Uterus (tissue), 2 donors: ENCODE data around the gene GGA2.

Experiments
- CTCF ChIP-seq, 4 experiments: fragments of 200-600 bp in 2 of 4; fragments of 450-650 bp in 2 of 4; sonication (generic) in 2 of 4; IDR thresholded peaks; one replicate each; pipeline ENCODE4 v1.5.1; 2016 to 2019; ENCODE audit warnings: antibody characterized with exemption in 4 of 4, mild to moderate bottlenecking in 2 of 4, moderate library complexity in 1 of 4
- POLR2A ChIP-seq, 2 donors: fragments of 450-650 bp; IDR thresholded peaks; one replicate each; pipeline ENCODE4 v1.6.1; 2016; ENCODE audit warnings: antibody characterized with exemption in 2 of 2, mild to moderate bottlenecking in 1 of 2, moderate library complexity in 1 of 2

- TF ChIP-seq CTCF (IDR thresholded peaks at IDR 0.05) (no peak), POLR2A (IDR thresholded peaks at IDR 0.05) (no peak)
Measured at GRCh38 chr16:23516366-23517137, 6.3 kb upstream of the GGA2 start.
